Neural progenitor cell (in vitro differentiated cells): Measurements from ENCODE around the gene ATPAF2.

ENCODE experiments used
- CTCF ChIP-seq: fragments of 200-600 bp; sonication (generic); IDR thresholded peaks from 2 replicates; pipeline ENCODE4 v1.5.1; 2017; ENCODE audit warnings: antibody characterized with exemption, mild to moderate bottlenecking
- EZH2 ChIP-seq: fragments of 200-600 bp; sonication (generic); IDR thresholded peaks from 2 replicates; pipeline ENCODE4 v1.6.1; 2017; ENCODE audit warnings: antibody characterized with exemption, mild to moderate bottlenecking, moderate library complexity

GRCh38 chr17:18020971-18021370, 18.0 kb downstream of the ATPAF2 start:
- no peak for TF ChIP-seq CTCF
- no peak for TF ChIP-seq EZH2
